GM10266 (cell line): ENCODE results near the gene PAF1.
A peak's percentile ranks its signal among the peaks of the same experiment; 100 is the strongest.

ENCODE experiments used
- DNase-seq: peaks from one replicate; pipeline ENCODE4 v3.0.0; 2012; ENCODE audit errors: extremely low spot score
- CTCF ChIP-seq: IDR thresholded peaks from 2 replicates; pipeline ENCODE4 v1.5.1; 2012; ENCODE audit warnings: mild to moderate bottlenecking, low read depth; ENCODE audit not compliant: control insufficient read depth, insufficient read depth; ENCODE audit errors: missing control alignments

Gene PAF1

GRCh38 chr19:39352381-39353255 is 38.3 kb downstream of the PAF1 start:
- no peak for TF ChIP-seq CTCF
- no peak for DNase-seq

GRCh38 chr19:39351537-39352064 is 39.3 kb downstream of the PAF1 start:
- peak; percentile 40 for TF ChIP-seq CTCF
- DNase-seq, result peak; percentile 91

- no peak for TF ChIP-seq CTCF
- no peak for DNase-seq
Observed at GRCh38 chr19:39350156-39350555, 40.8 kb downstream of the PAF1 start.

GRCh38 chr19:39349326-39349725 is 41.6 kb downstream of the PAF1 start:
- no peak for TF ChIP-seq CTCF

GRCh38 chr19:39347332-39348164 is 43.4 kb downstream of the PAF1 start:
- no peak for DNase-seq
- no peak for TF ChIP-seq CTCF

More at GRCh38 chr19:39349326-39349725, 41.6 kb downstream of the PAF1 start:
- no peak for DNase-seq

- no peak for DNase-seq
- no peak for TF ChIP-seq CTCF
Observed at GRCh38 chr19:39345956-39346355, 45.0 kb downstream of the PAF1 start.

- TF ChIP-seq CTCF, result no peak
- DNase-seq, result no peak
Observed at GRCh38 chr19:39342647-39343305, 48.1 kb downstream of the PAF1 start.
